A673 (cell line): ENCODE measurements around the gene COL4A6.

ENCODE experiments used
- EZH2 ChIP-seq: fragments of 200-600 bp; sonication (generic); IDR thresholded peaks from 2 replicates; pipeline ENCODE4 v1.6.1; 2017; ENCODE audit warnings: borderline replicate concordance, low read depth, mild to moderate bottlenecking, mixed read lengths, antibody characterized with exemption, low read length; ENCODE audit not compliant: poor library complexity, severe bottlenecking
- TF ChIP-seq, protein P1 (sequence below): fragments of 300-800, 200-600 bp; sonication (generic); conservative IDR thresholded peaks from 2 replicates; pipeline ENCODE4 v1.5.1; 2017; ENCODE audit warnings: low read depth, mild to moderate bottlenecking, antibody characterized with exemption, low read length, moderate library complexity, mixed read lengths

DNA sequence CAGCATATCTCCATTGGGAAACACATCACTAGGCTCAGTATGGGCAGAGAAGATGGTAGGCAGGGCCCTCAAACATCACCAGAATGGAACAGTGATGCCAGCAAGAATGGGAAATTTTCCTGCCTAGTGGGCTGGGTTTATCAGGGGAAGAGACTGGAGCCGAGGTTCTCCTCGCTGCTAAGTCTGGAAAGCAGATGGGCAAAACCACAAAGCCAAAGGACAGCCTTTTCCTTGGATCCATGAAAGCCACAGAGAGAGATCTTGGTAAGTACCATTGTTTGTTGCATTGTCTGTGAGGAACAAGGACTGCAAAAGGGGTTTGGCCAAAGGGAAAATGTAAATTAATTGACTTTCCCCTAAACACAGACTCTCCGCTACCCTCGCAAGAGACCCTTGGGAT, 266.6 kb downstream of the COL4A6 start:
- TF ChIP-seq, protein P1, sequence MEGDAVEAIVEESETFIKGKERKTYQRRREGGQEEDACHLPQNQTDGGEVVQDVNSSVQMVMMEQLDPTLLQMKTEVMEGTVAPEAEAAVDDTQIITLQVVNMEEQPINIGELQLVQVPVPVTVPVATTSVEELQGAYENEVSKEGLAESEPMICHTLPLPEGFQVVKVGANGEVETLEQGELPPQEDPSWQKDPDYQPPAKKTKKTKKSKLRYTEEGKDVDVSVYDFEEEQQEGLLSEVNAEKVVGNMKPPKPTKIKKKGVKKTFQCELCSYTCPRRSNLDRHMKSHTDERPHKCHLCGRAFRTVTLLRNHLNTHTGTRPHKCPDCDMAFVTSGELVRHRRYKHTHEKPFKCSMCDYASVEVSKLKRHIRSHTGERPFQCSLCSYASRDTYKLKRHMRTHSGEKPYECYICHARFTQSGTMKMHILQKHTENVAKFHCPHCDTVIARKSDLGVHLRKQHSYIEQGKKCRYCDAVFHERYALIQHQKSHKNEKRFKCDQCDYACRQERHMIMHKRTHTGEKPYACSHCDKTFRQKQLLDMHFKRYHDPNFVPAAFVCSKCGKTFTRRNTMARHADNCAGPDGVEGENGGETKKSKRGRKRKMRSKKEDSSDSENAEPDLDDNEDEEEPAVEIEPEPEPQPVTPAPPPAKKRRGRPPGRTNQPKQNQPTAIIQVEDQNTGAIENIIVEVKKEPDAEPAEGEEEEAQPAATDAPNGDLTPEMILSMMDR: no peak
- TF ChIP-seq EZH2: no peak
